Endothelial cell of umbilical vein (primary cell): ENCODE measurements around the gene RALB. TPM values are rescaled to one million over a fixed set of nuclear protein-coding genes. Genes with fewer than 3 reads are reported as not detected.

Experiments
- BruUV-seq: library from RNA; stranded (reverse); fragments of 400-500 nt; replicated peaks from 2 replicates; lab custom pipeline; 2021; lab: Mats Ljungman, UMichigan
- CTCF ChIA-PET: fragments of 300-600, 350-600 bp; sonication (Branson Sonifier 250); formaldehyde crosslinking; loops from one replicate; lab custom pipeline; 2021; ENCODE audit warnings: antibody characterized with exemption, inconsistent platforms; lab: Charles Lee
- POLR2A ChIA-PET: fragments of 300-600, 350-600 bp; sonication (Branson Sonifier 250); formaldehyde crosslinking; loops from one replicate; lab custom pipeline; 2021; ENCODE audit warnings: antibody characterized with exemption, inconsistent platforms; lab: Charles Lee
- DNase-seq: peaks from one replicate; pipeline ENCODE4 v3.0.0-alpha.2; 2011; ENCODE audit warnings: low read depth, low spot score
- FAIRE-seq: peaks from 2 replicates; lab custom pipeline; 2011; peaks lifted over from hg19 to GRCh38; lab: Jason Lieb, UNC
- H2AFZ ChIP-seq: 2 replicates; pipeline ENCODE4 v1.6.0; 2012; ENCODE audit warnings: low read depth, low read length, control low read depth, inconsistent platforms
- H3K27ac ChIP-seq: 2 replicates; pipeline ENCODE4 v1.5.1; 2011; ENCODE audit warnings: low read depth, mild to moderate bottlenecking, control low read depth, low read length, moderate library complexity; ENCODE audit not compliant: insufficient read depth
- H3K27me3 ChIP-seq, 2 experiments: 2 replicates each; pipeline versions ENCODE4 v1.6.0 to v1.6.1; 2011; ENCODE audit warnings: low read length in 2 of 2, mixed read lengths in 1 of 2; ENCODE audit not compliant: control insufficient read depth in 2 of 2, insufficient read depth in 2 of 2
- H3K36me3 ChIP-seq, 2 experiments: 2 replicates in 1 of 2; 3 replicates in 1 of 2; pipeline ENCODE4 v1.5.1; 2011; ENCODE audit warnings: low read length in 2 of 2, mild to moderate bottlenecking in 1 of 2, moderate library complexity in 1 of 2; ENCODE audit not compliant: control insufficient read depth in 2 of 2, insufficient read depth in 2 of 2; ENCODE audit errors: extremely low read depth in 1 of 2
- H3K4me1 ChIP-seq: 3 replicates; pipeline ENCODE4 v1.5.1; 2011; ENCODE audit warnings: mild to moderate bottlenecking, low read length; ENCODE audit not compliant: control insufficient read depth, insufficient read depth; ENCODE audit errors: extremely low read depth
- H3K4me2 ChIP-seq: 2 replicates; pipeline ENCODE4 v1.6.1; 2011; ENCODE audit warnings: low read length, control low read depth, mixed read lengths; ENCODE audit not compliant: insufficient read depth
- H3K4me3 ChIP-seq, 3 experiments: fragments of 200-600 bp in 1 of 3; sonication (generic), shearing (Covaris generic) in 1 of 3; replicated peaks in 1 of 3; 2 replicates each; pipeline ENCODE4 v1.5.1; 2011 to 2016; ENCODE audit warnings: control low read depth in 3 of 3, low read length in 3 of 3, mild to moderate bottlenecking in 2 of 3, inconsistent platforms in 1 of 3, low read depth in 1 of 3, moderate library complexity in 1 of 3; ENCODE audit not compliant: insufficient read depth in 1 of 3
- H3K79me2 ChIP-seq: 2 replicates; pipeline ENCODE4 v1.6.0; 2012; ENCODE audit warnings: low read length, inconsistent platforms; ENCODE audit not compliant: control insufficient read depth, insufficient read depth
- H3K9ac ChIP-seq: replicated peaks from 2 replicates; pipeline ENCODE3; 2011; ENCODE audit warnings: low read length, control low read depth; ENCODE audit not compliant: insufficient read depth; ENCODE audit errors: extremely low read depth
- H3K9me1 ChIP-seq: replicated peaks from 3 replicates; pipeline ENCODE4 v1.6.0; 2011; ENCODE audit warnings: mild to moderate bottlenecking, low read length; ENCODE audit not compliant: control insufficient read depth, insufficient read depth; ENCODE audit errors: extremely low read depth
- H3K9me3 ChIP-seq: replicated peaks from 2 replicates; pipeline ENCODE4 v1.5.1; 2012; ENCODE audit warnings: low read length, inconsistent platforms; ENCODE audit not compliant: control insufficient read depth, insufficient read depth
- H4K20me1 ChIP-seq: replicated peaks from 2 replicates; pipeline ENCODE3; 2011; ENCODE audit warnings: mild to moderate bottlenecking, low read length; ENCODE audit not compliant: control insufficient read depth, insufficient read depth; ENCODE audit errors: extremely low read depth
- CTCF ChIP-seq, 2 donors: IDR thresholded peaks; 1 replicate in 1 of 2; 2 replicates in 1 of 2; pipeline ENCODE4 v1.5.1; 2011; ENCODE audit warnings: low read length in 2 of 2, mild to moderate bottlenecking in 2 of 2, moderate library complexity in 2 of 2, control low read depth in 1 of 2, inconsistent platforms in 1 of 2, low read depth in 1 of 2; ENCODE audit not compliant: insufficient read depth in 1 of 2; ENCODE audit errors: extremely low read depth in 1 of 2
- EZH2 ChIP-seq: IDR thresholded peaks from 2 replicates; pipeline ENCODE4 v1.6.1; 2012; ENCODE audit warnings: borderline replicate concordance, low read depth, mild to moderate bottlenecking, moderate library complexity, low read length, inconsistent platforms; ENCODE audit not compliant: severe bottlenecking
- FOS ChIP-seq: IDR thresholded peaks from 2 replicates; pipeline ENCODE4 v1.6.1; 2011; ENCODE audit warnings: mild to moderate bottlenecking, low read length, moderate library complexity, borderline replicate concordance; ENCODE audit not compliant: insufficient read depth
- GATA2 ChIP-seq: IDR thresholded peaks from 2 replicates; pipeline ENCODE4 v1.7.0; 2011; ENCODE audit warnings: low read depth, mild to moderate bottlenecking, moderate library complexity, mixed read lengths, low read length; ENCODE audit not compliant: insufficient read length, insufficient read depth
- JUN ChIP-seq: IDR thresholded peaks from 2 replicates; pipeline ENCODE4 v1.6.1; 2011; ENCODE audit warnings: borderline replicate concordance, low read depth; ENCODE audit not compliant: insufficient read length, insufficient read depth
- MAX ChIP-seq: IDR thresholded peaks from 2 replicates; pipeline ENCODE4 v1.6.1; 2011; ENCODE audit not compliant: insufficient read depth, insufficient read length
- MYC ChIP-seq: IDR thresholded peaks from one replicate; pipeline ENCODE4 v1.6.1; 2011; ENCODE audit warnings: mild to moderate bottlenecking, low read depth, low read length
- POLR2A ChIP-seq: IDR thresholded peaks from 2 replicates; pipeline ENCODE4 v1.6.1; 2012; ENCODE audit warnings: low read depth, mild to moderate bottlenecking, control low read depth, low read length
- POLR2AphosphoS5 ChIP-seq: IDR thresholded peaks from 2 replicates; pipeline ENCODE4 v1.6.1; 2012; ENCODE audit warnings: low read depth, mild to moderate bottlenecking, control low read depth, low read length, moderate library complexity; ENCODE audit not compliant: insufficient read depth
- dilution Hi-C: fragments of 300-500 bp; cut with MboI; formaldehyde crosslinking; loops from one replicate; pipeline ENCODE4 v1.15.0; 2019; ENCODE audit warnings: low sequenced_read_pairs; ENCODE audit not compliant: extremely low pct_ligation_motif_present
- intact Hi-C: fragments of 100-400 bp; cut with micrococcal nuclease; formaldehyde crosslinking; loops from one replicate; pipeline ENCODE4 v1.10.0; 2022
- polyA plus RNA-seq, 4 experiments: library from polyadenylated mRNA; depleted of rRNA in 3 of 4; stranded (reverse) in 3 of 4; unstranded in 1 of 4; fragments of >200 nt; gene quantifications; 2 replicates each; pipeline versions ENCODE4 v1.2.1 to v1.2.3, GENCODE V29; 2011 to 2012; ENCODE audit warnings: missing spikeins in 1 of 4
- total RNA-seq: library from RNA; stranded (reverse); gene quantifications from 2 replicates; pipeline ENCODE4 v1.2.3, GENCODE V29; 2021

The RALB gene
- total and polyA plus RNA-seq, 2 donors (not counting 3 experiments of a cell fraction or from before 2014, with no cell fraction given): 105 to 115 TPM

- intact Hi-C loops (loop anchor here (10.0 kb wide), 1 partner anchor 299 kb away; no protein-coding TSS in a partner anchor), dilution Hi-C loops (no loop called here)
- DNase-seq (peak; percentile 74), FAIRE-seq (peak; percentile 83)
- H3K27me3 ChIP-seq: no peaks in the 10 kb centered on the region
- TF ChIP-seq CTCF (IDR thresholded peaks at IDR 0.05; ENCODE audit: extremely low read depth in 1 of 2, insufficient read depth in 1 of 2, low read depth in 1 of 2, low read length in 2 of 2) (no peak), JUN (no peak), POLR2AphosphoS5 (no peak), MYC (no peak), GATA2 (no peak), EZH2 (no peak), MAX (no peak), FOS (no peak), POLR2A (no peak)
- H3K9ac ChIP-seq: no peak overlapping the region
- ChIA-PET POLR2A (interaction anchor here (0.6 kb wide), 1 partner anchor 256 kb away, joined by 4 read pairs; no protein-coding TSS in a partner anchor), CTCF (interaction anchor here (1.2 to 5.7 kb wide), 6 partner anchors 16 to 58 kb away, joined by 3 to 41 read pairs (median 4); no protein-coding TSS in a partner anchor)
- peaks cover 3% of the 10 kb centered on the region in 2 experiments for H3K36me3 ChIP-seq
- H2AFZ ChIP-seq: no peak overlapping the region
- no peak overlapping the region for H3K4me3 ChIP-seq
- no peak overlapping the region for H3K4me2 ChIP-seq
- BruUV-seq: no TSS peak
- peaks cover 66% of the 10 kb centered on the region for H3K79me2 ChIP-seq
- H3K27ac ChIP-seq: no peak overlapping the region
- H3K9me1 ChIP-seq: no peaks in the 10 kb centered on the region
- no peaks in the 10 kb centered on the region for H4K20me1 ChIP-seq
- H3K4me1 ChIP-seq: peaks cover 62% of the 10 kb centered on the region
- H3K9me3 ChIP-seq: no peaks in the 10 kb centered on the region
Measured at GRCh38 chr2:120255986-120256650, 3.5 kb downstream of the RALB start.
